ENCODE results near the gene BBS1.

DNA sequence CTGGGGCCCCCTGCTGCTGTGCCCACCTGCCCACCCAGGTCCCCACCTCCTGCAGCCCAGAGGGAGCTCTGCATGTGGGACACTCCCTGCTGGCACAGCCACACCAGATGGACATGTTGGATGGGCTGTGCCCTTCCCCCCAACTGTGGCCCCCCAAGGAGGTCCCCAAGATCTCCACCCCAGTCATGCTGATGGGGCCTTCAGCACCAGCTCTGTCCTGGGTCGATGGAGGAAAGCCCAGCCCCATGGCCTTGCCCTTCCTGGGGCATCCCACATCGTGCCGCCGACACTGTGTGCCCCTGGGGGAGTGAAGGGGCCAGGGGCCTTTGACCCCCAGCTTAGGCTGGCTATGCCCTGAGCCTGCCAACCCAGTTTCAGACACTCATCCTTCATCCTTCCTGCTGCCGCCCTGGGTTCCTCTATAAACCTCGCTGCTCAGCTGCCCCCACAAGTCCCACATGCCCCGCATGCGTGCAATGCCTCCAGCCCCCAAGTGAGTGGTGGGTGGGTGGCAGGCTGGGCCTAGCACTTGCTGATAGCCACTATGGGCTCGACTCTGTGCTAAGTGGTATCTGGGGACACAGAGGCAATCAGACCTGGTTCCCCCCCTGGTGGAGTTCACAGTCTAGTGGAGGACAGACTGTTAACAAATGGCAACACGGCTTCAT, 34.1 kb upstream of the BBS1 start:
- TF ChIP-seq CTCF (conservative IDR thresholded peaks at IDR 0.05; ENCODE audit: low read length) (no peak), EZH2phosphoT487 (IDR thresholded peaks at IDR 0.05; ENCODE audit: borderline replicate concordance) (no peak)
